GM04503 (cell line): ENCODE measurements around the gene RGS12.

Experiments used
- DNase-seq: peaks from one replicate; pipeline ENCODE4 v3.0.0-alpha.2; 2012; ENCODE audit warnings: low read depth

The RGS12 gene, protein sequence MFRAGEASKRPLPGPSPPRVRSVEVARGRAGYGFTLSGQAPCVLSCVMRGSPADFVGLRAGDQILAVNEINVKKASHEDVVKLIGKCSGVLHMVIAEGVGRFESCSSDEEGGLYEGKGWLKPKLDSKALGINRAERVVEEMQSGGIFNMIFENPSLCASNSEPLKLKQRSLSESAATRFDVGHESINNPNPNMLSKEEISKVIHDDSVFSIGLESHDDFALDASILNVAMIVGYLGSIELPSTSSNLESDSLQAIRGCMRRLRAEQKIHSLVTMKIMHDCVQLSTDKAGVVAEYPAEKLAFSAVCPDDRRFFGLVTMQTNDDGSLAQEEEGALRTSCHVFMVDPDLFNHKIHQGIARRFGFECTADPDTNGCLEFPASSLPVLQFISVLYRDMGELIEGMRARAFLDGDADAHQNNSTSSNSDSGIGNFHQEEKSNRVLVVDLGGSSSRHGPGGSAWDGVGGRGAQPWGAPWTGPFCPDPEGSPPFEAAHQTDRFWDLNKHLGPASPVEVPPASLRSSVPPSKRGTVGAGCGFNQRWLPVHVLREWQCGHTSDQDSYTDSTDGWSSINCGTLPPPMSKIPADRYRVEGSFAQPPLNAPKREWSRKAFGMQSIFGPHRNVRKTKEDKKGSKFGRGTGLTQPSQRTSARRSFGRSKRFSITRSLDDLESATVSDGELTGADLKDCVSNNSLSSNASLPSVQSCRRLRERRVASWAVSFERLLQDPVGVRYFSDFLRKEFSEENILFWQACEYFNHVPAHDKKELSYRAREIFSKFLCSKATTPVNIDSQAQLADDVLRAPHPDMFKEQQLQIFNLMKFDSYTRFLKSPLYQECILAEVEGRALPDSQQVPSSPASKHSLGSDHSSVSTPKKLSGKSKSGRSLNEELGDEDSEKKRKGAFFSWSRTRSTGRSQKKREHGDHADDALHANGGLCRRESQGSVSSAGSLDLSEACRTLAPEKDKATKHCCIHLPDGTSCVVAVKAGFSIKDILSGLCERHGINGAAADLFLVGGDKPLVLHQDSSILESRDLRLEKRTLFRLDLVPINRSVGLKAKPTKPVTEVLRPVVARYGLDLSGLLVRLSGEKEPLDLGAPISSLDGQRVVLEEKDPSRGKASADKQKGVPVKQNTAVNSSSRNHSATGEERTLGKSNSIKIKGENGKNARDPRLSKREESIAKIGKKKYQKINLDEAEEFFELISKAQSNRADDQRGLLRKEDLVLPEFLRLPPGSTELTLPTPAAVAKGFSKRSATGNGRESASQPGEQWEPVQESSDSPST (N-terminal part only)

DNA sequence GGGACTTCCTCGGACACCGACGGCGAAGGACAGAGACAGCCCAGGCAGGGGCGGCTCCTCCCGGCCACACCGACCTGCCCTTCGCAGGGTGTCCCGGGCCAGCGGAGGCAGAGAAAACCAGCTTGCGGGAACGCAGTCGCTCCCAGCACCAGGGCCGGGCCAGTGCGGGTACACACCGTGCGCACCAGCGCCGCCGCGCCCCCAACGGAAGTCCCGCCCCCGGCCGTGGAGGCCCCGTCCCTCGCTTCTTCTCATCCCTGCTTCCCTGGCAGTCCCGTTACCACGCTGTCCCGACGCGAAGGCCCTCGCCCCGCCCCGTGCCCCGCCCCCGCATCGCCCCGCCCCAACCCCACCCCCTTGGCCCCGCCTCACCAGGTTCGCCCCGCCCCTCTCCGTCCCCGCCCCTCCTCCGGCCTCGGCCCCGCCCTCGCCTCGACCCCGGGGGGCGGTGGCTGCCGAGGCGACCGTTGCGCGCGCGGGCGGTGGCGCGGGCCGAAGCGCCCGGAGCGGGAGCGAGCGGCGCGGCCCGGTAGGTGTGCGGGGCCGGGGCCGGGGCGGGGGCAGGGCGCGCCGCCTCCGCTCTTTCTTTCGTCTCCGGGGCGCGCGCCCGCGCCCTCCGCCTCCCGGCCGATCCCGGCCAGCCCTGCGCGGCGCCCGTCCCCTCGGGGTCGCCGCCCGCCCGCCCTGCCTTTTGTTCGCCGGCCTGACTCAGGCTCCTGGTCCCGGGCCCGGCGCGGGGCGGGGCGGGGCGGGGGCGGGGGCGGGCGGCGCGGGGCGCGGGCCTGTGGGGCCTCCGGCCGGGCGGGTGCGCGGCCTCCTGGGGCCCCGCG, at the start of gene RGS12:
TSS of gene RGS12 (plus strand) at position 451 of the 830 bp plus-strand sequence. CDS start 23,150 bp downstream, outside the sequence.
- DNase-seq, result peak; percentile 45

DNA sequence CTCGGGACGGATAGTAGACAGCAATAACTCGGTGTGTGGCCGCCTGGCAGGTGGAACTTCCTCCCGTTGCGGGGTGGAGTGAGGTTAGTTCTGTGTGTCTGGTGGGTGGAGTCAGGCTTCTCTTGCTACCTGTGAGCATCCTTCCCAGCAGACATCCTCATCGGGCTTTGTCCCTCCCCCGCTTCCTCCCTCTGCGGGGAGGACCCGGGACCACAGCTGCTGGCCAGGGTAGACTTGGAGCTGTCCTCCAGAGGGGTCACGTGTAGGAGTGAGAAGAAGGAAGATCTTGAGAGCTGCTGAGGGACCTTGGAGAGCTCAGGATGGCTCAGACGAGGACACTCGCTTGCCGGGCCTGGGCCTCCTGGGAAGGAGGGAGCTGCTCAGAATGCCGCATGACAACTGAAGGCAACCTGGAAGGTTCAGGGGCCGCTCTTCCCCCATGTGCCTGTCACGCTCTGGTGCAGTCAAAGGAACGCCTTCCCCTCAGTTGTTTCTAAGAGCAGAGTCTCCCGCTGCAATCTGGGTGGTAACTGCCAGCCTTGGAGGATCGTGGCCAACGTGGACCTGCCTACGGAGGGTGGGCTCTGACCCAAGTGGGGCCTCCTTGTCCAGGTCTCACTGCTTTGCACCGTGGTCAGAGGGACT, 49.6 kb upstream of the RGS12 start:
- DNase-seq, result no peak

DNA sequence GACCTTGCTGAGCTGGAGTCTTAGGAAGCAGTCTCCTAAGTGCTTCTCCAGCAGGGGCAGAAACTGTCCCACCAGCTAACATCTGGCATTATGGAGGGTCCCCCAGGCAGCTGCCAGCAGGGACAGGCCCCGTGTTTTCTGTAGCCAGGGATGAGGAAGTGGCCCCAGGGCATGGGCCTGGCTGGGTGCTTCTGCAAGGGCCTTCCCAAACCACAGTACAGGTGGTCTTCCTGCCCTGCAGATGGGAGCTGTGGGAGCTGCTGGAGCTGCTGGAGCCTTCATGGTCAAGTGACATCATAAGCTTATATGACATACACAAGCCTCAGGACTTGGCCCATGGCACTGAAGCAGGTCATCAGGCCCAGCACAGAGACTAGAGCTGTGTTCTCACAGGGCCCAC, 48.8 kb upstream of the RGS12 start:
- no peak for DNase-seq

DNA sequence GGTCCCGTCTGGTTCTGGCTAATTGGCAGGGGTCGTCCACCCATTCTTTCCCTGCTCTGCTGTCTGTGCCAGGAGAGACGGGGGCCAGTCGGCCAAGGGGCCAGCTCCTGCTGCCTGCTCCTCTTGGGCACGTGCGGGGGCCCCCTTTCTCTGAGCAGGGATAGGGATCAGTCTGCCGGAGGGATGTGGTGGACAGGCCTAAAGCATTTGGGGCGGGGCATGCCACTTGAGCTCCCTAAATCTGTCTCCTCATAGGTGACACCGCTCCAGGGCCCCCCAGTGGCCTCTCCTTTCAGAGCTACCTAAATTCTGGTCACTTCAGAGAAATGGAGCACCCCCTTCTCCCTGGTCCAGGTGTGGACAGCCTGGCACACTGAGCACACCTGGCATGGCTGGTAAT, 48.1 kb upstream of the RGS12 start:
- no peak for DNase-seq

DNA sequence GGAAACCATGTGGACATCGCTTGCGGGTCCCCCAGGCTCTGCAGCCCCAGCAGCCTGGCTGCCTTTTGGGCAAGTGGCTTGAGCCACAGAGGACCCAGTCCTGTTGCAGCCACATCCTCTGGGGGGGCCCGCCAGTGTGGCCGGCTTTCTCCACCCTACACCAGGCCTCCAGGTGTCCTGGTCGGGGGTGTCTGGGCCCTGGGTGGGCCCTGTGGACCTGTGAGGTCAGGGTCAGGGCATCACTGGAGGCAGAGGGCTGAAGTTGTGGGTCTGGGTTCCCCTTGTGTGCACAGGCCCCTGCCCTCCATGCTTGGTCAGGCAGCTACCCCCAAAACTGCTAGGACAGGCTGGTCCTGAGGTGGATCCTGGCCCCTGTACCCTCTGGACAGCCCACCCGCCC, 47.1 kb upstream of the RGS12 start:
- no peak for DNase-seq

DNA sequence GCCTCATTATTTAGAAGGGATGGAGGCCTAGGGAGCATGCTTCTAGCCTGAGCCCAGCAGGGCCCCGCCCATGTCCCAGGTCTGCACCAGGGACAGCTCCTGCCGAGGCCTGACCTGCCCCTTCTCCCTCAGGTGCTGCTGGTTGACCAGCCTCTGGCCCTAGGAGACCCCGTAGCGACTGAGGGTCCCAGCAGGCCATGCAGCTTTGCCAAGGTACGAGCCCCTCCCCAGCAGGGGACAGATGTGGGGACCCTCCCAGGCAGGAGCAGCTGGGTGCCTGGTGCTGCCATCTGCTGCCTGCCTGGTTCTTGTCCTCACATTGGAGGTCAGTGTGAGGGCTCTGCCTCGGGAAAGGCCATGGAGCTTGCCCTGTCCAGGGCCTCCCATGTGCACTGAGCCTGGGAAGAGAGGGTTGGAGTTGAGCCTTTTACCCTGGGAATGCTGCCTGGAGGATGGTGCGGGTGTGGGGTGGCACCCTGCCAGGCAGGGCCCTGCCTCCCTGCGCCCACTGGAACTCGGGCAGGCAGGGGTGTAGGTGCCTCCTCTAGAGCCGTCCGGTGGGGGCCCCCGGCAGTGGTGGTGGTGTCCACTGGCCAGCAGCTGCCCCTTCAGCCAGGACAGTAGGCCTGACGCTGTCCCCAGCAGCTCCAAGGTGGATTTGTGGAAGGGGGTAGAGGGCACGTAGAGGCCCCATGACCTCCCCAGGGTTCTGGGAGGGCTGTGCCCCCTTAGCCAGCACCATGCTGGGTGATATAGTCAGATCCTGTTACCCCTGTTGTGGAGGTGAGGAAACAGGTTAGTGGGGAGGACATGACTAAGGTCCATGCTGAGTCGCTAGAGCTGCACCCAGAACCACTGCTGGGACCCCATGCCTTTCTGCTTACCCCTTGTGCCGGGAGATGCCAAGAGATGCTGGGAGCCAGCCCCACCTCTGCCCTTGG, 46.1 kb upstream of the RGS12 start:
- no peak for DNase-seq

DNA sequence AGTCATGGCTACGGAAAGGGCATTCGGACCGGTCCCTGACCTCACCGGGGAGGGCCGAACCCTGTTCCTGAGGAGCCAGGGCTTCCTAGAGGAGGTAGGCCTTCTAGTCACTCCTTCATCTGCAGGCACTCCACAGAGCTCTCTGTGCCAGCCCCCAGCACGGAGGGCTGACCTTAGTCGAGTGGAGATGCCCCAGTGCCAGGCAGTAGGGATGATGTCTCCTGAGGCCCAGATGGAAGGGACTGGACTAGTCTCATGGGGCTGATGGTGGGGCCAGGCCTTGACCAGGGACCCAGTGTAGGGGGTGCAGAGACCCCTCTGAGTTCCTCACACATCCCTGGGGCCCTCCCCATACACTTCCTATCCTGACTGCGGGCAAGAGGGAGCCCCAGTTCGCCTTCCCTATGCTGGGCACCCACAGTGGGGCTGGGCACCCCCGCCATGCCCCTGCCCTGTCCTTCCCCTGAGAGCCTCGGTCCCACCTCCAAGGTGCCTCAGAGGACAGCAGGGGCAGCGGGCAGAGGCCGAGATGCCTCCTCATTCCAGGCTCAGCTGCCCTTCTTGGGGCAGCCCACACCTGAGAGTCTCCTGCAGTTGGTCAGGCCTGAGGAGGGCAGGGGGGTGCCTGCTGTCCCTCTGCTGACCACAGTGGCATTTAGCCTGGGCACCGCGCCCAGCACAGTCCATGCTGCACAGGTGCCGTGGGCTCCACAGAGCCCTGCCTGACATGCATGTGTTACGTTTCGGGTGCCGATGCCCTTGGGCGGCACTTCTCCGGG, 45.2 kb upstream of the RGS12 start:
- no peak for DNase-seq

DNA sequence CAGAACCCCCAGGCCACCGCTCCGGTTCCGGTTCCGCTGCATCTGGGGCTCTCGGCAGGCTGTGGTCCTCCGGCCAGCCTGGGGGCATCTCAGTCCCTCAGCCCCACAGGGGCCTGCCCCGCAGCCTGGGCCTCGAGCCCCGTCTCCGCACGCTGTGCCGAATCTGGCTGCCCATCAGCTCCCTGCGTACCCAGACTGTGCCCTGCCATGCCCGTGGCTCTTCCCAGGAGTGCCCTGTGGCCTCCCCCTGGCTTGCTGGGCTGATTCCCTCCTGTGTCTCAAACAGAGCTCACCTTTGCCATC, 44.7 kb upstream of the RGS12 start:
- DNase-seq, result no peak

DNA sequence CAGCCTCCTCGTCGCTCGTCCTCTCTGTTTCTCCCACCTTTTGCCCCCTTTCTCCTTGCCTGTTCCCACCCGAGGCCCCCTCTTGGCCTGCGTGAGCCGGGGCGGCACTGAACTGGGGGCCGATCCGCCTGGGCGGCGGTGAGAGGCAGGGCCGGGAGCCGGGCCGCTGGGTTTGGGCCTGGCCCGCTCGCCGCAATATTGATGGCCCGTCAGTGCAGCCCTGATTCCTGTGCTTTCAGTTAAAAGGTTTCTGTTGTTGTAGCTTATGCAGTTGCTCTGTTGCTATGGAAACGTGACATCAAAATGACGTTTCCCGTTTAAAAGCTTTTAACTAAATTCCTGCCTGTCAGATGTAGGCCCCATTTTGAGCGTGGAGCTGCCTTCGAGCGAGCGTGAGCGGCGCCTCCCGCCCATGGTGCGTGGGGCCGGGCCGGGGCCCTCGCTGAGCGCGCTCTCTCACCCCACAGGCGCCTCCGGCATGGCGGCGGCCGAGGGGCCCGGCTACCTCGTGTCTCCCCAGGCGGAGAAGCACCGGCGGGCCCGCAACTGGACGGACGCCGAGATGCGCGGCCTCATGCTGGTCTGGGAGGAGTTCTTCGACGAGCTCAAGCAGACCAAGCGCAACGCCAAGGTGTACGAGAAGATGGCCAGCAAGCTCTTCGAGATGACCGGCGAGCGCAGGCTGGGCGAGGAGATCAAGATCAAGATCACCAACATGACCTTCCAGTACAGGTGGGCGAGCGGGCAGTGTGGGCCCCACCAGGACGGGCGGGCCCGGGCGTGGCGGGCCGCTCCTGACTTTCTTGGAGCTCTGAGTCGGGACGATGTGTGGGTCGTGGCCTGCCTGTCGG, 43.8 kb upstream of the RGS12 start, which contains the start of gene MSANTD1:
TSS of gene MSANTD1 (plus strand) at position 349 of the 851 bp plus-strand sequence. CDS start at position 413, 64 bp downstream.
- DNase-seq, result no peak

DNA sequence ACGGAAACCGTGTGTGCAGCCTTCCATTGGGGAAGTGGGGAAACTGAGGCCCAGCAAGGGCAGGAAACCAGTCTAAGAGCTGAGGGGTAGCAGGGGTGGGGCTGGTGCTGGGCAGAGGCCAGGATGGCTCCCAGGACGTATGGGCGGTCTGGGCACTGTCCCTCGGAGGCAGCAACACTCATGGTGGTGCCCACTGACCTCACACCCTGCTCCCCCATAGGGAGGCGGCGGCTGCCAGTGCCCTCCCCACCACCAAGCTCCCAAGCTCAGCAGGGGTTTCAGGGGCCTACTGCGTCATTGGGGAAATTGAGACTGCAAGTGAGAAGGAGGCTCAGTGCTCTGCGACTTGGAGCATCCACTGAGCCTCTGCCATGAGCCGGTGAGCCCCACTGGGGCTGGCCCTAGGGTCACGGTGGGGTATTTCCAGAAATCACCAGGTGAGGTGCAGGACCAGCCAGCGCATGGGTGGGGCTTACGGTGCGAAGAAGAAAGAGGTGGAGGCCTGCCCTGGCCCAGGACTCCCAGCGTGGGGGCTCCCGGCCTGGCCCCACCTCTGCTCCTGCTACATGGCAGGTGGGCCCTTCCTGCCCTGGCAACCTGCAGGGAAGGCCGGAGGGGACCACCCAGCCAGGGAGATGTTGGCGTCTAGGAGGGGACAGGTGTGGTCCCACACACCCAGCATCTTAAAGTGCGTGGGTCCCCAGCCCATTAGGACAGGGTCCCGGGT, 42.9 kb upstream of the RGS12 start:
- DNase-seq, result no peak

DNA sequence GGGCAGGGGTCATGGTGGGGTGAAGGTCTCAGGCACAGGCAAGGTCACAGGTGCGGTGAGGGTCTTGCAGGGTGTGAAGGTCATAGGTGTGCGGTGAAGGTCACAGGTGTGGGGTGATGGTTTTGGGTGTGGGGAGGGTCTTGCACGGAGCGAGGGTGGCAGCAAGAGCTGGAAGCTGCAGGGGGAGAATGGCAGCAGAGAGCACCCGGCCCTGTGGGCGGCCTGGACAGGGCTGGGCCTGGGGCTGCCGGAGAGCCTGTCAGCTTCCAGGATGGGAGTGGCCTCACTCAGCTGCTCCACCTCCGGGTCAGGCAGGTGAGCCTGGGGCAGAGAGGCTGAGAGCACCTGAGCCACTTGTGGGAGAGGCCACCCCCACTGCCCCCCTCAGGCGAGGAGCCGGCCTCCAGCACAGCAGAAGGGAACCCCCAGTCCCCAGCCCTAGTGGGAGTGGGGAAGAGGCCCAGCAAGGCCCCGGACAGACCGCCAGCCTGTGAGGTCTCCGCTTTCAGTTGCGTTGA, 42.3 kb upstream of the RGS12 start:
- no peak for DNase-seq

DNA sequence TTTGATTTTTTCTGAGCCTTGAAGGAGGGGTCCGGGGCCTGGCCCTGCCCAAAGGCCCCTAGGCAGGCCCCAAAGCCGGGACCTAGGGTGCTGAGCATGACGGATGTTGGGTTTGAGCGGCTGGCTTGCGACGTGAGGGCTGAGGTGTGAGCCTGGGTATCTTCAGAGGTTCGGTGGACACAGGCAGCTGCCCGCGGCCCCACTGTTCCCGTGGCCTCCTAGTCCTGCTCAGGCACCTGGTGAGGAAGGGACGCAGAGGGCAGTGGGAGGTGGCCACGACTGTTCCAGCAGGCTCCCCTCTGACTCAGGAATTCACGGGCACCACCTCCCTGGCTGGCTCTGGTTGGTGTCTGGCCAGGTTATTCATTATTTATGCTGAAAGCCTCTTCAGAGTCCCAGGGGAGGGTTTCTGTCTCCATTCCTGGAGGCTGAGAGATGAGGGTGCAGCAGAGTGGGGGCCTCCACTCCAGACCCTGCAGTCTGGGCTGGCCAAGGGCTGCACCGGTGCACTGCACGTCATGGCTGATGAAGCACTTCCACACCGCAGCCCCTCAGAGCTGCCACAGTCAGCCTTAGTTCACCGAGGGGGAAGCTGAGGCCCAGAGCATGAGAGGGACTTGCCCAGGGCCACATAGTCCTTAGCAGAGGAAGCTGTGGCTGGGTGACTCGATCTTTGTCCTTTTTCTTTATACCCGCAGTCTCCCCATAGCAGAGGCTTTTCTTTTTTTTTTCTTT, 41.7 kb upstream of the RGS12 start:
- DNase-seq, result no peak

DNA sequence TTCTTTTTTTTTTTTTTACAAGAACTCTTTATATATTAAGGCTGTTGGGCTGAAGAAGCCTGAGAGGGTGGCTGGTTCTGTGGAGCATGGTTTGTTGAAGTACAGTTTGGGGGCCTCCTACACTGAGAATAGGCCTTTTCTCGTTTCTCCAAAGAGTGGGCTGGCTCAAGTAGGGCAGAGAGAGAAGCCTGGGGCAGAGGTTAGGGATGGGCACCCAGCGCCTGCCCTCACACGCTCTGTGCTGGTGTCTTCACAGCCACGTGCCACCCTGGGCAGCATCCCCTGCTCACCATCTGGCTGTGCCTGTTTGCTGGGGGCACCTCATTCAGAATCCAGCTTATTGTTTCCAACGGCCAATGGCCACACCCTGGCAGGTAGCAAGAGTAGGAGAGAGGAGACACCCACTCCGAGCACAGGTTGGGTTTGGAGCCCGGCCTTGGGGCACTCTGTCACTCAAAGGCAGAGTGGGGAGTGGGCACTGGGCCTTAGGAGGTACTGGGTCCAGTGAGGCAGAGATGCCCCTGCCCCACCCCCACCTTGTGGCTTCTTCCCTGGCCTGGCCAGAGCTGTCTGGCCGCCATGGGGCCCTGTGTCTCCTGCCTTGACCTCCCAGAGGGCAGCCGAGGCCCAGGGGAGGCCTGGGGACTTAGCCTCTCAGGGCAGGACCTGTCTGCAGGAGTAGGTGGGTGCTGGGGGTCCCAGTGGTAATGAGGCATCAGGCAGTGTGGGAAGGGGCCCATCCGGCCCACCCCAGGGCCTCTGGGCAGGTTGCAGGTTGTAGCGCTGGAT, 40.9 kb upstream of the RGS12 start:
- DNase-seq, result no peak

DNA sequence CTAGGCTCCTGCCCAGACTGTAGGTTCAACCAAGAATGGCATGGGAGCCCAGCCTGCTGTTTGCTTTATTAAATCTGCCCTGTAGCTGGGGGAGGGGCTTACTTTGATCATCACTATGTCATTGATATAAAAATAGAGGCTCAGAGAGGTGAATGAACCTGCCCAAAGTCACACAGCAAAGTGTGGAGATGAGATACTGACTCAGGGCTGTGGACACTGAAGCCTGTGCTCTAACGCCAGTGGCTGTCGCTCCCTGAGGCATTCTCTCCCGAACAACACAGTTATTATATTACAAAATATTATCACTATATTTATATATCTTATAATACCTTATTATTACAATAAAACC, 40.4 kb upstream of the RGS12 start:
- DNase-seq, result no peak

DNA sequence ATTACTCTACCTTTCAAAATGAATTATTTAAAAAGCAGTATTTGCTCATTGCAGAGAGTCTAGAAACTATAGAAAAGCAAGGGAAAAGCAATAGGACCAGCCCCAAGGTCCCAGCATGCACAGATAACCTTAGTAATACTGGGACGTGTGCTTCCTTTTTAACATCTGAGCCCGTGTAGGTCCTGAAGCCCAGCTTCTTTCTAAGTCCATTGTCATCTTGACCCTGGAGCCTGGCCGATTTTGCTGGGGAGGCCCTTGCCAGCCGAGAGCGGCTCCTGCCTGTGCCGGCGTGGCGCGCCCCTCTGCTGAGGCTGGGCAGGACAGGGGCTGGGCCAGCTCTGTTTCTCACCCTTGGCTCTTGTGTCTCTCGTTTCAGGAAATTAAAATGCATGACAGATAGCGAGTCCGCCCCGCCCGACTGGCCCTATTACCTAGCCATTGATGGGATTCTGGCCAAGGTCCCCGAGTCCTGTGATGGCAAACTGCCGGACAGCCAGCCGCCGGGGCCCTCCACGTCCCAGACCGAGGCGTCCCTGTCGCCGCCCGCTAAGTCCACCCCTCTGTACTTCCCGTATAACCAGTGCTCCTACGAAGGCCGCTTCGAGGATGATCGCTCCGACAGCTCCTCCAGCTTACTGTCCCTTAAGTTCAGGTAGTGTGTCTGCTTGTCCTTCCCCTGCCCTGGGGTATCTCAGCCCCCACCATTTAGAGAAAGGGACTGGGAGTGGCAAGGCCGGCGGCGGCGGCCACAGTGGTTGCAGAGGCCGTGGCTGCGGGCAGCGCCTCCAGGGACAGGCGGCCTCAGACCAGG, 39.8 kb upstream of the RGS12 start:
- no peak for DNase-seq
